Measurements from ENCODE around the gene FMNL2.
A peak's percentile ranks its signal among the peaks of the same experiment; 100 is the strongest.

The FMNL2 gene

DNA sequence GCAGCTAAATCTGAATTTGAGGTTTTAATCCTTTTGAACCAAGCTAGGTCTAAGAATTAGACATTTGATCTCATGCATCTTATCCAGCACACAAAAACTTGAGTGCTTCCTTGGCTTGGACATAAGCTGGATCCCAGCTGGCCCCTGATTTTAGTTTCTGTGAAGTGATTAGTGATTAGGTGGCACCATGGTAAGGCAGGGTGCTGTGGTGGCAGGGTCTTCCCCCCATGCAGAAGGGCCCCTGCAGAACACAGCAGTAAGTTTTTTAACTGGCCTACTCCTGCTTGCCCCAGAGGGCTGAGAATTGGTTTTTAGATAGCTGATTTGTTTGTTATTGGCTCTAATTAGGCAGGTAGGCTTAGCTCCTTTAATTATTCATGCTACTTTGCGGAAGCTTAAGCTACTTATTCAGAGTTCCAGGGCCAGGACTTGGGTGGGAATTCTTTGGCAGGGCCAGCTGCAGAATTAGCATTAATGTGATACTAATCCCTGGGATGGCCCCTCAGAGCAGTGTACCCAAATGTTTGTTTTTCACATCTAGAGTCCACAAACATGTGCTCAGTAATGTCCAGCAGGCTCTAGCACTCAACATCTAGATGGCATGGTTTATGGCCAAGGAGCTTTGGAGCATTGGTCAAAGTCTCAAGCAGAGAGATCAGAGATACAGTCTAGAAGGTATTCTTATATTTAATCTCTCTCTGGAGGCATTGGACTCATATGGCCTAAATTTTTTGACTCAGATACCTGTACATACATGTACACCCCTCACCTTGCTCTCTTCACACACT lies 99.6 kb downstream of the FMNL2 start:
- H3K4me3 ChIP-seq, result no peak overlapping the region
- peak overlapping the region in 1 of 21 experiments; percentile 11 for H3K27ac ChIP-seq

GRCh38 chr2:152436148-152436547 lies 101.2 kb downstream of the FMNL2 start:
- Histone ChIP-seq H3K27ac (no peak overlapping the region), H3K4me3 (no peak overlapping the region)

- Histone ChIP-seq H3K4me3 (no peak overlapping the region), H3K27ac (no peak overlapping the region)
Measured at GRCh38 chr2:152437276-152438108, 102.5 kb downstream of the FMNL2 start.

DNA sequence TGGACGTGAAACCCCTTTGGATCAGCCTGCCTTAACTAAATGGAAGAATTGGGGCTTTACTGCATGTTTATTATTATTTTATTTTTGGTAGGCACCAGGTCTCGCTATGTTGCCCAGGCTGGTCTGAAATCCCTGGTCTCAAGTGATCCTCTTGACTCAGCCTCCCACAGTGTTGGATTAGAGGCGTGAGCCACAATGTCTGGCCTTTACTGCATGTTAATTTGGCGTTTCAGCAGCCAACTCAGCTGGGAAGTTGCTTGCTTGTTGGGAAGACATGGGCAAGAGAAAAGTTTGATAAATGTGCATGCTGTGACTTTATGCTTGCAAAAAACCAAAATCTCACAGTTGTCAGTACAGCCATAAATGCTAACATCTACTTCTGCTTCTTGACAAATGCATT lies 105.1 kb downstream of the FMNL2 start:
- H3K4me3 ChIP-seq, result no peak overlapping the region
- peak overlapping the region in 1 of 21 experiments; percentile 20 for H3K27ac ChIP-seq

DNA sequence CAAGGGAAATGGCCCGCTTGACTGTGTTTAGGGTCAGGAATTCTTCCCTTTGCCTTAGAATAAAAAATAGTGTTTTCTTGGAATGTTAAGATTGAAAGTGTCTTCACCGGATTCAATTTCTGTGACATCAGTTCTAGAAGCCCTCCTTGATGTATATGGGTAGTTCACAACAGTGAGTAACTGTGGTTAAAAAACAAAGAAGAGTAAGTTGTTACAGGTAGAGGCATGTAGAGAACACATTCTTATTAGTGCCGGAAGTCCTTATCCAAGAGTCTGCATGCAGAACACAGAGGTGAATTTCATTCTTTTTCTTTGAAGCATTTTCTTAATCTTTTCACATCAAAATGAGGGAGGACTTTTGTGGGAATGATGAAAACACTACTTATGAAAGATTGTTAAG lies 105.5 kb downstream of the FMNL2 start:
- Histone ChIP-seq H3K4me3 (no peak overlapping the region), H3K27ac (peak overlapping the region in 1 of 21 experiments; percentile 20)

DNA sequence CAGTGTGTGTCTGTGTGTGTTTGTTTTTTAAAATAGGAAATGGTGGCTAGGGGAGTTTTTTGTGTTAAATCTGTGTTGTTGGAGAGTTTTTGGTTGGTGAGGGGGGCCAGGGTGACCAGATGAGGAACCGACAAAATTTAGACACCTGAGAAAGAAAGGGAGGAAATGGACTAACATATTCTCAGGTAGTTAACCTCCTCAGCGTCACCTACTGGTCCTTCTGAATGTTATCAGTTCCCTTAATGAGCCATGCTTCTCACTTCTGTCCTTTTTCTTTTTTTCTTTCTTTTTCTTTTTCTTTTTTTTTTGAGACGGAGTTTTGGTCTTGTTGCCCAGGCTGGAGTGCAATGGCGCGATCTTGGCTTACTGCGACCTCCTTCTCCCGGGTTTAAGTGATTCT lies 107.0 kb downstream of the FMNL2 start:
- Histone ChIP-seq H3K27ac (no peak overlapping the region), H3K4me3 (no peak overlapping the region)

DNA sequence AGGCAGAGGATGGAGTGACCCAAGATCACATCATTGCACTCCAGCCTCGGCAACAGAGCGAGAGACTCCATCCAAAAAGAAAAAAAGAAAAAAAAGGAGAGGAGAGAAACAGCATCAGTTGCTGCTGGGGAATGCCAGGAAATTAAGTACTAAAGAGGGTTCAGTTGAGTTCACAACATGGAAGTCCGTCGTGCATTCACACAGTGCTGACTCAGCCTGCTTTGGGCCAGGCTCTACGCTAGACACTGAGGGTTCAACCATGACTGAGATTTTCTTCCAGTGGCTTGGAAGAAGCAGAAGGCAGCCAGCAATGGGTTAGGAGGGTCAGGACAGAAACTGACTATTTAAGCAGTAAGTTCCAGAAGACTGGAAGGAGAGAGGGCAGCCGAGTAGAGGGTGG lies 108.8 kb downstream of the FMNL2 start:
- Histone ChIP-seq H3K27ac (no peak overlapping the region), H3K4me3 (no peak overlapping the region)

- Histone ChIP-seq H3K4me3 (no peak overlapping the region), H3K27ac (peak overlapping the region in 8 of 21 experiments; percentile 4 to 46 (median 28))
Measured at GRCh38 chr2:152444448-152444847, 109.5 kb downstream of the FMNL2 start.

- Histone ChIP-seq H3K4me3 (no peak overlapping the region), H3K27ac (peak overlapping the region in 11 of 21 experiments; percentile 3 to 46 (median 24))
Measured at GRCh38 chr2:152445375-152445774, 110.4 kb downstream of the FMNL2 start.

DNA sequence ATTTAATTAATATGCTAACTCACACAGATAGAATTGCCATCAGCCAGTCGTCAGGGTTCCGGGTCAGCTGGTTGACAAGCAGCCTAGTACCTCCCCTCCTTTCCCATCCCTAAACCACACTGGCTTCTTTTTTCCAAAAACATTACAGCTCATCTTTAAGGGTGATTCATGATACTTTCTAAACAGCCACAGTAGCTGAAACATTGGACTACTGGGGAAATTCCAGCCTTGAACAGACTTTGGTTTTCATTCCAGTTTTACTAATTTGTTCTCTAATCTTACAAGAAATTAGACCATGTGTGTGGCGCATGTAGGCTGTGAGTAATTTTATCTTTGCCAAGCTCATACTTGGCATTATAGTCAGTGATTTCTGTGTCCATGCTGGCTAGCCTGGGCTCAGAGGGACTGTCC lies 110.8 kb downstream of the FMNL2 start:
- Histone ChIP-seq H3K27ac (peak overlapping the region in 10 of 21 experiments; percentile 3 to 46 (median 20)), H3K4me3 (no peak overlapping the region)

- Histone ChIP-seq H3K4me3 (no peak overlapping the region), H3K27ac (peak overlapping the region in 10 of 21 experiments; percentile 3 to 46 (median 20))
Measured at GRCh38 chr2:152446213-152446612, 111.2 kb downstream of the FMNL2 start.

GRCh38 chr2:152447897-152448296 lies 112.9 kb downstream of the FMNL2 start:
- Histone ChIP-seq H3K27ac (no peak overlapping the region), H3K4me3 (no peak overlapping the region)

DNA sequence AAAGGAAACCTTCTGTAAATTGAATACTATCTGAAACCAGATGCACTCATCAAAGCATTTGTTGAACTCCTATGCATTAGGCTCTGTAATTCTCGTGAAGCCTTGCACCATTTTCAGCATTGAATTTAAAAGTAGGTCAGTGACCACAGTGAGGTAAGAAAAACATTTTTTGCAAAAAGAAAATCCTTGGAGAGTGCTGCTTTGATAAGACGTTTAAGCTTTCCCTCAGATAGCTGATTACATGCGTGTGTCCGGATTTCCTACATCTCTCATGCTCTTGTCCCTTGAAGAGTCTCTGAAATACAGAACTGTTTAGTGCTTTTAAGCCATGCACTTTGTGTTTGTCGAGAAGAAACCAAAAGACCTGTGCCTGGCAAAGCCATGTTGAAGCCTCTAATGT lies 113.6 kb downstream of the FMNL2 start:
- Histone ChIP-seq H3K27ac (no peak overlapping the region), H3K4me3 (no peak overlapping the region)

DNA sequence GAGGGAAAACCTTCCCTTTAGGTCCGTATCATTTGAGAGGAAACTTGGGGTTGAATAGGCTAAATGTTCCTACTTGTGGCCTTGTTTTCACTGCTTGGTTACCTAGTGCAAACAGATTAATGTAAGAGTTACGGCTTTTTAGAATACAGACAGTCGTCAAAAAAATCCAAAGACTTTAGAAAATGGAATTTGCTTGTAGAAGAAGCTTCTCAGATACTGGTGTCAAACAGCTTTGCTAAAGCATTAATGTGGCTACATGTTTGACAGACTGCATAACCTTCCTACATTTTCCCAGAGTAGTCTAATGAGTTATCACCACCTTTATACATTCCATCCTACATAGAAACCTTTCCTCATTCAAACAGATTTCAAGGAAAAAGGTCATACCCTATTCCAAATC lies 114.6 kb downstream of the FMNL2 start:
- Histone ChIP-seq H3K4me3 (no peak overlapping the region), H3K27ac (no peak overlapping the region)

DNA sequence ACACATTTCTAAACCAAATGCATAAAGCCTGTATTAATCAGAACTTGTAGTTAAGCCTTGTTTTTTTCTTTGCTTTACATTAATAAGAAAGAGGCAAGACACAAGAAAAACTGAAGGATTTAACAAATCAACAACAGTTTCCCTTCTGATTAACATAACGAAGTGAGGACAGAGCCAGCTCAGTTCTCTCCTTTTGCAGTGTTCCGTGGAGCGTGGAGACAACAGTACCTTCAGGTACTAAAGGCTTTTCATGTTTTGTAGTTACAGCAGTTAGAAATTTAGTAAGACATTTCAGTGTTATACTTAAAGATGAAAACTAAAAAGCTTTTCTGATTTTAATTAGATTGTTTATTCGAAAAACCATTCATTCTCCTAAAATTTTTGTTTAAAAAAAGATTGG lies 115.2 kb downstream of the FMNL2 start:
- H3K4me3 ChIP-seq, result no peak overlapping the region
- no peak overlapping the region for H3K27ac ChIP-seq

GRCh38 chr2:152452256-152452973 lies 117.4 kb downstream of the FMNL2 start:
- H3K27ac ChIP-seq, result no peak overlapping the region
- H3K4me3 ChIP-seq, result no peak overlapping the region

DNA sequence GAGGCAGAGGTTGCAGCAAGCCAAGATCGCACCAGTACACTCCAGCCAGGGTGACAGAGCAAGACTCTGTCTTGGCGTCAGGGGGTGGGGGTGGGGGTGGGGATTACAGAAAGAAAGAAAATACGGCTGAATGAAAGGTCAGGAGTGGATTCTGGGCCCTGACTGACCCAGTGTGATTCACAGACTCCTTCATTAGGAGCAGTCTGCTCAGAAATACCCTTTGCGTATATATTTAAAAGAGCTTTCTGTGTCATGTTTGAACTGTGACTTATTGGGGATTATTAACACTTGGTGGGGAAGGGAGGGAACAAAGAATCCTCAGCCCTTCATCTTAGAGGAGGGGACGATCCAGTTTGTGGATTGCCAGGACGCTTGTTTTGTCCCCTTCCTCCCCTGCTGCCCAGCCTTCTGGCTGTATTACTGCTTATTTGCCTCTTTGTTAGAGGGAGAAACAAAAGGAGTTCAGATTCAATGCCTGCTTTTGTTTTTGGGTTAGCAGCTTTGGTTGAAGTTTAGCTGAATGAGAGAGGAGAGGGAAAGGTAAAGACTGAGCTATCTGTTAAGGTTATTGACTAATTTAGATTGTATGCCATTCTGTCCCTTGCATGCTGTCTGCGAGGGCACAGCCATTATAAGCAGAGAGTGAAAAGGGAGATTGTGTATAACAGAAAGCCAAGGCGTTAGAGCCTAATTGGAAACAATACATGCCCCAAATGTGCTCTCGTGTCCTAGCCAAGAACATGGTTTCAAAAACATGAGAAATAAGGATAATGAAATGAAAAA lies 118.3 kb downstream of the FMNL2 start:
- H3K27ac ChIP-seq, result peak overlapping the region in 1 of 21 experiments; percentile 9
- no peak overlapping the region for H3K4me3 ChIP-seq

GRCh38 chr2:152454371-152454770 lies 119.4 kb downstream of the FMNL2 start:
- Histone ChIP-seq H3K4me3 (no peak overlapping the region), H3K27ac (no peak overlapping the region)

DNA sequence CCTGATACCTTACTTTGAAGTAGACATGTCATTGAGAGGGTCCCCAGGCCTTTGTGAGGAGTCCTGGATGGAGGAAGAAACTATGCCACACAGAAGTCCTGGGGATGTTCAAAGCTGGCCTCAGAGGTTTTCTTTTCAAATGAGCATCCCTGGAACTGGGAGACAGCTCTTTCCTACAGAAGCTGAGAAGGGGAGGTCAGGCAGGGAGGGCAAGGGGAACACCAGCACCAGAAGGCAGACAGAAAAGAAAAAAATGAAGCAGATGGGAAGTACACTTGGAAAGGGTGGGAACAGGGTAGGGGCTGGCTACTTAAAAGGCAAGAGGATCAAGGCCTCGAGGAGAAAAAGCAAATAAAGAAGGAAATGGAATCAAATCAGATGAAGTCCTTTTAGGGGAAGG lies 120.0 kb downstream of the FMNL2 start:
- Histone ChIP-seq H3K27ac (no peak overlapping the region), H3K4me3 (no peak overlapping the region)

GRCh38 chr2:152455738-152456137 lies 120.8 kb downstream of the FMNL2 start:
- Histone ChIP-seq H3K4me3 (no peak overlapping the region), H3K27ac (no peak overlapping the region)
